ENCODE results near the gene STMP1.

GRCh38 chr7:135634191-135634878, 28.0 kb upstream of the STMP1 start:
- TF ChIP-seq CTCF (IDR thresholded peaks at IDR 0.05), result no peak
- no peak for TF ChIP-seq POLR2A (IDR thresholded peaks at IDR 0.05)

All from lower leg skin (tissue), 3 donors.